Urothelium cell line (cell line): ENCODE results near the gene LPAR6.
"Not testable (repeated sequence)": the region's sequence is repeated elsewhere in the genome, so short reads cannot be mapped to it uniquely, and the experiment has no call there.

Source experiments
- DNase-seq: peaks from one replicate; pipeline ENCODE4 v3.0.0; 2011; ENCODE audit warnings: low spot score, mixed read lengths
- FAIRE-seq: peaks from 2 replicates; lab custom pipeline; 2011; peaks lifted over from hg19 to GRCh38; lab: Jason Lieb, UNC

Gene LPAR6

GRCh38 chr13:48412881-48413351, at the start of gene LPAR6:
Gene LPAR6 (minus strand): TSS chr13:48413113. CDS start chr13:48412423, 690 bp downstream.
- DNase-seq (no peak), FAIRE-seq (no peak)

DNA sequence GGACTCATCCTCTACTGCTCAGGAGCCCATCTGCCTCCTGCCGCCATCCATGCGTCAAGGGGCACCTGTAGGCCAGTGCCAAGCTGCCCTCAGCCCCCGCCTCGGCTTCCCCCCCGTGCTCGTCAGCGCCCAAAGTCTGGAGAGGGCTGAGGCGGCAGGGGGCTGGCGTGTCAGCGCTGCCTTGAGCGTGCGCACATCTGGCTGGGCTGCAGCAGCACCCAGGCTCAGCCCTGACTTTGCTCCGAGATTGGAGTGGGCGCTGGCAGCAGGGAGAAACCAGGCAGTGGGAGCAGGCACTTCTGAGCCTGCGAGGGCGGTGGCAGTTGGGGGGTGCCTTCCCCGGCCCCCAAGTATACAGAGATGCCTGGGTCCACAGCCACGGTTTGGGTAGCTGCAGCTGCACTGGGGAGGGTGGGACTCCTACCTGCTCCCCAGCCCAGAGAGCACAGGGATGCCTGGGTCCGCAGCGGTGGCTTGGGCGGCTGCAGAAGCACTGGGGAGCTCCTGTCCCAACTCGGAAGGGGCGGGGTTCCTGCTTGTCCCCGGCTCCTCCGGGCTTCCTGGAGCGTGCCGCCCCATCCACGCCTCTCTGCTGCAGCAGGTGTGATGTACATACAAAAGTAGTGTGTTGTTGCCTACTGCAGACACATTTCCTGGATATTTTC, 44.8 kb upstream of the LPAR6 start:
- DNase-seq: no peak
- no peak for FAIRE-seq

DNA sequence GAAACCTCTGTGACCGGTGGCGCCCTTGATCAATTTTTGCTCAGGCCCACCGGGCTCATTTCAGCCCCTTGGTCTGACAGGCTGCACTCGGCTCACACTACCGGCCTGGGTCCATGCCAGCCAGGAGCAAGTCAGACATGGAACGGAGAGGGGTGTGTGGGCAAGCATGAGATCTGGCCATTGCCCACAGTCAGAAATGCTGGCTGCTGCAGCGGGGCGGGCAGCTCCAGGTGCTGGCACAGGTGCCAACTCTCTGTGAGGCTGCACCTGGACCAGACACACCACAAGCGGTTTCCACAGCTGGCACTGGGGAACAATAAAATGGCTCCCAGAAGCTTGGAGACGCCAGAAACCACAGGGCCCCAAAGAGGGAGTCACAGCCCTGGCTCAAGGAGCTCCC, 43.6 kb upstream of the LPAR6 start:
- FAIRE-seq (no peak), DNase-seq (no peak)

GRCh38 chr13:48451196-48451595, 38.3 kb upstream of the LPAR6 start:
- FAIRE-seq: not testable (repeated sequence)

DNA sequence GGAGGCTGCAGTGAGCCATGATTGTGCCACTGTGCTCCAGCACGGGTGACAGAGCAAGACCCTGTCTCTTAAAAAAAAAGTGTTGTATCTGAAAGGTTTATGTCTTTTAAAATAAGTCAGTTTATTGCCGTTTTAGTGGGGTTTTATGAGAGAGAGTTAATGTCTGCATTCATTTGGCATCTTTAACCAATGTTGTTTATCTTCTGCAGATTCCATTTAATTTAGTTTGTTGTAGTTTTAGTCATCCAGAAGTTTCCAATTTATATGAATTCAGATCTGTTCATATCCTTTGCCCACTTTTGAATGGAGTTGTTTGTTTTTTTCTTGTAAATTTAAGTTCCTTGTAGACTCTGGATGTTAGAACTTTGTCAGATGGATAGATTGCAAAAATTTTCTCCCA, 36.7 kb upstream of the LPAR6 start:
- DNase-seq: no peak
- FAIRE-seq: no peak

More at GRCh38 chr13:48451196-48451595, 38.3 kb upstream of the LPAR6 start:
- DNase-seq: not testable (repeated sequence)

GRCh38 chr13:48448959-48449614, 36.2 kb upstream of the LPAR6 start:
- FAIRE-seq (no peak), DNase-seq (no peak)

- DNase-seq (no peak), FAIRE-seq (no peak)
Observed at GRCh38 chr13:48448285-48448958, 35.5 kb upstream of the LPAR6 start.

DNA sequence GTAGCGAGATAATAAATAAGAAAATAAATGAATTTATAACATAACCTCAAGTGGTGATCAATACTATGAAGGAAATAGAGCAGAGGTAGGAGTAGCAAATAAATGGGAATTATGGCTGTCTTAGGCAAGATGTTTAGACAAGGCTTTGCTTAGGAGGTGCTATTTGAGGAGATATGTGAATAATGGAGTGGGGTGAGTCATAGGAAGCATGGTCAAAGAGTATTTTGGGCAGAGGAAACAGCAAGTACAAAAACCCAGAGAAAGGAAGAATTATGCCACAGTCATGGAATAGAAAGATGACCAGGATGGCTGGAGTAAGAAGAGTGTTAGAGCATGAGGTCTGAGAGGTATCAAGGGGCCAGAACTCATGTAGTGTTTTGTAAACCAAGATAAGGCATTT, 33.6 kb upstream of the LPAR6 start:
- DNase-seq (no peak), FAIRE-seq (no peak)

- no peak for FAIRE-seq
- no peak for DNase-seq
Observed at GRCh38 chr13:48443442-48444208, 30.7 kb upstream of the LPAR6 start.

DNA sequence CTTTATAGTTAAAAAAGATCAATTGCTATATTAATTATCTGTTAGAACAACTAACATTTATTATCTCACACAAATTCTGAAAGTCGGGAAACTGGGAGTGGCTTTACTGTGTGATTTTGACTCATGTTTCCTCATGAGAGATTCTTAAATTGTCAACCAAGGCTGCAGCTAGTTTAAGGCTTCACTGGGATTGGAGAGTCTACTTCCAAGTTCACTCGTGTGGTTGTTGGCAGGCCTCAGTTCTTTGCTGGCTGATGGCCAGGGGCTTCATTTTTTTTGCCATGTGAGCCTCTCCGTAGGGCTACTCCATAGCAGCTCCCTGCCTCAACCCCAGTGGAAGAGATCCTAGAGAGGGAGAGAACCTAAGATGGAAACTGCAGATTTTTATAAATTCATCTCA, 24.5 kb upstream of the LPAR6 start:
- DNase-seq (no peak), FAIRE-seq (no peak)

- FAIRE-seq (no peak), DNase-seq (no peak)
Observed at GRCh38 chr13:48436661-48437288, 23.9 kb upstream of the LPAR6 start.

GRCh38 chr13:48434200-48434599, 21.3 kb upstream of the LPAR6 start:
- FAIRE-seq: no peak
- no peak for DNase-seq

- FAIRE-seq: no peak
- DNase-seq: no peak
Observed at GRCh38 chr13:48431987-48432615, 19.2 kb upstream of the LPAR6 start.

- DNase-seq (no peak), FAIRE-seq (no peak)
Observed at GRCh38 chr13:48431431-48431830, 18.5 kb upstream of the LPAR6 start.

- FAIRE-seq (no peak), DNase-seq (no peak)
Observed at GRCh38 chr13:48429886-48430285, 17.0 kb upstream of the LPAR6 start.

GRCh38 chr13:48429036-48429435, 16.1 kb upstream of the LPAR6 start:
- DNase-seq (no peak), FAIRE-seq (no peak)

GRCh38 chr13:48426755-48427298, 13.9 kb upstream of the LPAR6 start:
- not testable (repeated sequence) for FAIRE-seq, DNase-seq

- DNase-seq (no peak), FAIRE-seq (no peak)
Observed at GRCh38 chr13:48426052-48426451, 13.1 kb upstream of the LPAR6 start.

GRCh38 chr13:48424212-48424611, 11.3 kb upstream of the LPAR6 start:
- DNase-seq (no peak), FAIRE-seq (no peak)

DNA sequence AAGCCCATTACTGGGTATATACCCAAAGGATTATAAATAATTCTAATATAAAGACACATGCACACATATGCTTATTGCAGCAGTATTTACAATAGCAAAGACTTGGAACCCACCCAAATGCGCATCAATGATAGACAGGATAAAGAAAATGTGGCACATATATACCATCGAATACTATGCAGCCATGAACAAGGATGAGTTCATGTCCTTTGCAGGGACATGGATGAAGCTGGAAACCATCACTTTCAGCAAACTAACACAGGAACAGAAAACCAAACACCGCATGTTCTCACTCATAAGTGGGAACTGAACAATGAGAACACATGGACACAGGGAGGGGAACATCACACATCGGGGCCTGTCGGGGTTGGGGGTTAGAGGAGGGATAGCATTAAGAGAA, 9.1 kb upstream of the LPAR6 start:
- FAIRE-seq, DNase-seq: not testable (repeated sequence)
